Right renal pelvis (tissue), 4 donors: ENCODE results near the gene PBX3. TPM values are rescaled to one million over a fixed set of nuclear protein-coding genes. Genes with fewer than 3 reads are reported as not detected.

Source experiments
- DNase-seq, 4 donors: peaks; one replicate each; pipeline ENCODE4 v3.0.0-alpha.2; 2013; ENCODE audit warnings: low read depth in 4 of 4, low spot score in 3 of 4, missing footprints in 1 of 4
- polyA plus RNA-seq, 4 donors: library from polyadenylated mRNA; unstranded; fragments of 120-200 nt; gene quantifications; one replicate each; pipeline ENCODE4 v1.2.1, GENCODE V29; 2013; ENCODE audit not compliant: insufficient read length in 4 of 4

The PBX3 gene
- 10 to 100 TPM; 26.9 to 33.9 (median 31.7) TPM for polyA plus RNA-seq

DNA sequence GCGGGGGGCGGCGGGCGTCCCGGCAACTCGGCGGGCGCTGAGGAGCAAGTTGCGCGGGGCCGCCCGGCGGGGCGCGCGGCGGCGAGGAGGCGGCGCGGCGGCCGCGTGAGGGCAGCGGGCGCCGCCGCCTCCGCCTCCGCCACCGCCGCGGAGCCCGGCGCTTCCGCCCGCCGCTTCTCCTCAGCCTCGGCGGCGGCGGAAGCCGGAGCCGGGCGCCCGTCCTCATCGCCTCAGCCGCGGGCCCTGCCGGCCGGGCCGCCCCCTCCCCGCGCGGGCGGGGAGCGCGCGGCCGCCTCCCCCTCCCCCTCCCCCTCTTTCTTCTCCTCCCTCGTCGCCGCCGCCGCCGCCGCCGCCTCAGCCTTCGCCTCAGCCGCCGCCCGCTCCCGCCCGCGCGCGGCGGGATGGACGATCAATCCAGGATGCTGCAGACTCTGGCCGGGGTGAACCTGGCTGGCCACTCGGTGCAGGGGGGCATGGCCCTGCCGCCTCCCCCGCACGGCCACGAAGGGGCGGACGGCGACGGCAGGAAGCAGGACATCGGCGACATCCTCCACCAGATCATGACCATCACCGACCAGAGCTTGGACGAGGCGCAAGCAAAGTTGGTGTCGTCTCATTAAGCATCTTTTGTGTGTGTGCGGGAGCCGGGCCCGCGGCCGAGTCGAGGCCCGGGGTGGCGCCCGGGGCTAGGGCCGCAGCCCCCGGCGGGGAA lies at the start of gene PBX3:
Gene PBX3 (plus strand): TSS at position 321 of the 712 bp plus-strand sequence.
- no peak for DNase-seq

GRCh38 chr9:125699870-125700269 lies 47.3 kb upstream of the PBX3 start:
- DNase-seq = no peak

DNA sequence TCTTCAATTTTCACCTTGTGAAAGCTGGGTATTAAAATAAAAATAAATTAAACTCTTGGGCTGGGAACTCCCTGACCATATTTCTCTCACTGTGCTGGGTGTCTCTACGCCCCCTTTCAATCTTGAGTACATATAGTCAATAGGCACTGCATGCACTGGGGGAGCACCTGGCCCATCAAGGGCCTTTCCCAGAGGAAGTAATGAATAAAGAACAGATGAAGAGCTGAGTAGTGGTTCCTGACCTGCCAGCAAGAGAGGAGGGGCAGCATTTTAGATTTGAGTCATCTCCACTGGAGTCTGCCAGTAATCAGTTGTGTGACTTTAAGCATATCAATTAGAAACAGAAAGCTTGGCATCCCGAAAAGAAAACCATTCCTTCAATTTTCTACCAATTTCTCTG lies 46.4 kb upstream of the PBX3 start:
- no peak for DNase-seq

DNA sequence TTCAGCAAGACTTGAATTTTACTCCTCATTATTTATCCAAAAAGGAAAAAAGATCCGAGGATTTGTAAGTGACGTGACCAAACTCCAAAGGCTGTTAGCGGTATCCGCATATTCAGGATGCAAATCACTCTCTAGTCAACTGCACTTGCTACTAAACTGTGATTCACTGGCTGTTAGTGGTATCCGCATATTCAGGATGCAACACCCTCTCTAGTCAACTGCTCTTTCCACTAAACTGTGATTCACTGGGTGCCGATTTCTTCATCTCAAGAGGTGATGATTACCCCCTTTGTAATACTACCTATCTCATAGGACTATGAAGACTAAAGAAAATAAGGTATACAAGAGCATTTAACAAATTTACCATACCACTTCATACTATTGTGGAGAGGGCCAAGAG lies 45.8 kb upstream of the PBX3 start:
- DNase-seq = no peak

- no peak for DNase-seq
These were observed 43.5 kb upstream of the PBX3 start for GRCh38 chr9:125703662-125704061.

GRCh38 chr9:125705893-125706292 lies 41.3 kb upstream of the PBX3 start:
- no peak for DNase-seq

GRCh38 chr9:125706651-125707471 lies 40.3 kb upstream of the PBX3 start, which contains the start of gene MAPKAP1:
Gene MAPKAP1, minus strand, starts transcription at chr9:125707208. Its CDS starts 34,634 bp downstream, at chr9:125672574.
- peak; percentile 85 to 90 (median 88) for DNase-seq

DNA sequence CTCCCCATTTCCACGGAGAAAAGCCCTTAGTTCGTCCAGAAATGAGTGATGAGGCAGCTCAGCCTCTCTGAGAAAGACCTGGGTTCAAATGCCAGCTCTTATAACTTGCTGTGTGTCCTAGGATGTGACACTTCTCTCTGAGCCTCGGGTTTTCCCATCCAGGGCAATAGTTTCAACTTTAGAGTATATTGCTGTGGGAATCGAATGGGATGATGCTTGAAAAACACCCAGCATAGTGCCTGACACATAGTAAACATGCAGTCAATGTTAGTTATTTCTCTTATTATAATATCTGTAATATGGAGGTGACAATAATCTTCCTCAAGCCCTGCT lies 39.7 kb upstream of the PBX3 start:
- no peak for DNase-seq

GRCh38 chr9:125726456-125727132 lies 20.6 kb upstream of the PBX3 start:
- DNase-seq = no peak

DNA sequence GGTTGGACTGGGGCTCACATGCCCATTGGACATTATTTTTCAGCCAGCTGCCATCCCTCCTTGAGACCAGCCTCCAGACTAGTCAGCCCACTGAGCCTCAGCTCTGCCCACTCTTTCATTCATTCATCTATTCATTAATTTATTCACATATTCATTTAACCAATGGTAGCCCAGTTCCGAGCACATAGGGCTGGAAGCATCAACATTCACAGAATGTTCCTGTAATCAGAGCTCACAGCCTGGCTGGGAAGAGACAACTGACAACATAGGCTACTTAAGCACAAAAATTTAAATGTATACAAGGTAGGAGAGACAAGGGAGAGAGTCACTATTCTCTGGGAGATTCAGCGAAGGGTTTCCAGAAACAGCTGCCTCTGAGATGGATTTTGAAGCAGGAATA lies 17.0 kb upstream of the PBX3 start:
- no peak for DNase-seq

DNA sequence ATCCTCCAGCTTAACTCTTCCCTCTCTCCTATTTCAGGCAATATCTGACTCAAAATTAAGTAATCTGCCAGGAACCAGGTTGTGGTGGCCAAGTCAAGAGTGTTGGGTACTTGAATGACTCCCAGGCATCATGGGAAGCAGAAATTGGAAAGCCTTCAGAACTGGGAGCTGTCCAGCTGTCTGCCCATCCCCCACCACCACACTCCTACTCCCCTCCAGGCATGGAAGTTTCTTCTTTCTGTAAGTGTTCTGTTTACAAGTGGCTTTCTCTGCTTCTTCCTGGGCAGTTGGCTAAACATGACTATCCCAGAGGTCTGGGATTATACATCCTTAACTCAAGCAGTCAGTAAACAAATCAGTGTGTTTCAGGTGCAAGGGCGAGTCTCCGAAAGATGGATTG lies 14.6 kb upstream of the PBX3 start:
- DNase-seq = no peak

- no peak for DNase-seq
These were observed 7.7 kb upstream of the PBX3 start for GRCh38 chr9:125739436-125739835.

DNA sequence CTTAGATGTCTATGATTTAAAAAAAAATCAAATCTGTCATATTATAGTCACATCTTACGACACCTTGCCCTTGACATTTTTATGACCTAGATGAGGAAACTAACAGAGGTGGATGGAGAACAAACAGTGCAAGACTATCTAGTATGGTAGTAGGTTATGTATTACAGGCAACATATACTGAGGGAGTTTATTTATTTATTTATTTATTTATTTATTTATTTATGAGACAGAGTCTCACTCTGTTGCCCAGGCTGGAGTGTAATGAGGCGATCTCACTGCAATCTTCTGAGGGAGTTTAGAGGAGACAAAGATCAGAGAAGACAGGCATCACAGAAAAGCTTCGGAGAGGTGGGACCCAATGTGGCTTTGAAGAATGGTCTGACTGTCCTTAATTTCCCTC lies 4.5 kb upstream of the PBX3 start:
- DNase-seq = no peak

- DNase-seq = no peak
These were observed 3.3 kb upstream of the PBX3 start for GRCh38 chr9:125743682-125744428.

DNA sequence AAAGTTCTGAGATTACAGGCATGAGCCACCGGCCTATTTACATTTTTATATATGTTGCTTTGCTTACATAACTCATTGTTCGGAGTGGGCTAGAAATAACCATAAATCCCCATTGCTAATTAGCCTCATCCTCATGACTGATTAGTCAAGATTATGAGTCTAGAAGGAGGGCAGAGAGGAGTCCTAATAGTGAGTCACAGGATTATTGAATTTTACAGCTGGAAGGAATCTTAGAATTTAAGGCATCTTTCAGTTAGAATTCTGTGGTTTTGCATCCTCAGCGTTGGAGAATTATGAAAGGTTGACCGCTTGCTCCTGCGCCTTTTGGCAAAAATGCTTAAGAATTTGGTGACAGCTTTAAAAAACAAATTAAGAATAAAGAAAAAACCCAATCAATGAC lies 2.6 kb upstream of the PBX3 start:
- DNase-seq = no peak

- no peak for DNase-seq
These were observed 2.2 kb upstream of the PBX3 start for GRCh38 chr9:125745018-125745417.

GRCh38 chr9:125745682-125746016 lies 1.5 kb upstream of the PBX3 start:
- DNase-seq = no peak

- peak; percentile 76 to 88 (median 84) for DNase-seq
These were observed 978 bp upstream of the PBX3 start for GRCh38 chr9:125746017-125746773.

DNA sequence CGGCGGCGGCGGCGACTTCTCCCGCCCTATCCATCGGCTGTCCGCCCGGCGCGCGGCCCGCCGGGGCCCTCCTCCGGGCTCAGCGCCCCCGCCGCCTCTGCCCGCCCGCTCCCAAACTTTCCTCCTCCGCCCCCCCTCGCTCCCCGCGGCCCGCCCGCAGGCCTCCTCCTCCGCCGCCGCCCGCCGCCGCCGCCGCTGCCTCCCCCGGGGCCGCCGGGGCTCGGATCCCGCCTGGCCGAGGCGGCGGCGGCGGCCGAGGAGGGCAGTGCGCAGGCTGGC lies 460 bp upstream of the PBX3 start:
- no peak for DNase-seq

GRCh38 chr9:125747765-125748445 lies 732 bp downstream of the PBX3 start:
- no peak for DNase-seq
